ENCODE measurements around the gene FIP1L1.

DNA sequence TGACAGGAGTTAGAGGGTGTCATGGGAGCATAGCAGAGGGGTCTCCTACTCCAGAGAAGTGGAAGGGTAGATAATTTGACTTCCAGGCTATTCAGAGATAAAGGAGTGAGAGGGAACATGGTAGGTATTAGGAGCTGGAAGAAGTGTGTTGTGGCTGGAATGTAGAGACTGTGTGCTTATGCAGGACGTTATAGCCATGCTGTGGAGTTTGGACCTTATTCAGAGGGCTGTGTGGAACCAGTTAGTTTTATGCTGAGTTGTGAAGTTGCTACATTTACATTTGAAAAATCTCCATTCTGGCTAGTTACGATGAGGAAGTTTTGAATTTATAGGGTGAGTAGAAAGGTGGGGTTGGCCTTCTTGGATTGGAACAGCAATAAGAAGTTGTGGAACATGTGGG is 67.5 kb downstream of the FIP1L1 start:
- TF ChIP-seq POLR2A (IDR thresholded peaks at IDR 0.05; ENCODE audit: low read depth, low read length) (no peak), POU2F2 (IDR thresholded peaks at IDR 0.05; ENCODE audit: low read depth, low read length) (no peak), POLR2AphosphoS5 (IDR thresholded peaks at IDR 0.05; ENCODE audit: low read depth, low read length) (no peak), TAF1 (IDR thresholded peaks at IDR 0.05; ENCODE audit: low read depth, low read length) (no peak), PAX5 (IDR thresholded peaks at IDR 0.05; ENCODE audit: insufficient read depth, low read length, severe bottlenecking) (no peak), SPI1 (IDR thresholded peaks at IDR 0.05; ENCODE audit: low read depth, low read length) (no peak)
